ENCODE measurements around the gene CNGB1. TPM values are rescaled to one million over a fixed set of nuclear protein-coding genes. Genes with fewer than 3 reads are reported as not detected.

Gene CNGB1
- polyA plus RNA-seq, 1 of the 3 experiments (the other 2 are of a cell fraction) = 0.05 TPM

DNA sequence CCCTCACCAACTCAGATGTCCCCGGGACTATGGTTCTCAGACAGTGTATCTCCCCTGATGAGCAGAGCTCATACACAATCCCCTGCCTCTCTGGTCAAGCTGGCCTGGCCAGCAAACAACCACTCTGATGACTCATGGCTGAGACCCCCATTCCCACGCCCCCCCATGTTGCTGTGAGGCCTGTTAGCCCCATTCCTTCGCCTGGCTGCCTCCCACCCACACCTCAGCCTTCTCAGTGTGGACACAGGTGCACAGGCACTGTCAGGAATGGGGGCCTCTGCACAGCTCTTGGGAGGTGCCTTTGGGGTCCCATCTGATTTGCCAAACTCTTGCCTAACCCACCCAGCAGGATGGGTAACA, 80.2 kb downstream of the CNGB1 start:
- 60% methylated on average over 3 of the region's 3 CpGs for WGBS (ENCODE audit: low lambda C conversion rate)
- ChIA-PET CTCF (interaction anchor here (0.7 to 7.1 kb wide), 8 partner anchors 9 to 314 kb away, joined by 3 to 51 read pairs (median 4); partner anchors contain the start of genes USB1 and ZNF319), POLR2A (no interaction called here)
- Histone ChIP-seq H4K20me1 (ENCODE audit: insufficient read depth) (no peaks in the 10 kb centered on the region), H3F3A (replicated peaks; ENCODE audit: insufficient read depth) (no peaks in the 10 kb centered on the region), H3K9ac (no peak overlapping the region), H3K9me2 (no peaks in the 10 kb centered on the region), H3K4me3 (ENCODE audit: low read depth in 2 of 2, low read length in 1 of 2) (no peak overlapping the region), H2AFZ (ENCODE audit: low read depth) (no peak overlapping the region), H3K79me2 (ENCODE audit: insufficient read depth) (no peaks in the 10 kb centered on the region), H3K4me1 (ENCODE audit: control insufficient read depth in 1 of 2, insufficient read depth in 2 of 2, low read depth in 1 of 2, low read length in 1 of 2) (peaks cover 8 to 10% of the 10 kb centered on the region in 2 experiments; a peak in 2 of 4 replicates), H3K27me3 (ENCODE audit: insufficient read depth) (peaks cover 5% of the 10 kb centered on the region; the same call in 1 of the 2 replicates), H3K9me3 (no peaks in the 10 kb centered on the region), H3K36me3 (replicated peaks in 1 of 2; ENCODE audit: control insufficient read depth in 1 of 2, insufficient read depth in 2 of 2, low read length in 1 of 2) (no peaks in the 10 kb centered on the region), H3K27ac (ENCODE audit: low read depth in 2 of 2, low read length in 1 of 2) (no peak overlapping the region), H3K4me2 (no peak overlapping the region)
- DNase-seq = no peak
- TF ChIP-seq, protein P1, sequence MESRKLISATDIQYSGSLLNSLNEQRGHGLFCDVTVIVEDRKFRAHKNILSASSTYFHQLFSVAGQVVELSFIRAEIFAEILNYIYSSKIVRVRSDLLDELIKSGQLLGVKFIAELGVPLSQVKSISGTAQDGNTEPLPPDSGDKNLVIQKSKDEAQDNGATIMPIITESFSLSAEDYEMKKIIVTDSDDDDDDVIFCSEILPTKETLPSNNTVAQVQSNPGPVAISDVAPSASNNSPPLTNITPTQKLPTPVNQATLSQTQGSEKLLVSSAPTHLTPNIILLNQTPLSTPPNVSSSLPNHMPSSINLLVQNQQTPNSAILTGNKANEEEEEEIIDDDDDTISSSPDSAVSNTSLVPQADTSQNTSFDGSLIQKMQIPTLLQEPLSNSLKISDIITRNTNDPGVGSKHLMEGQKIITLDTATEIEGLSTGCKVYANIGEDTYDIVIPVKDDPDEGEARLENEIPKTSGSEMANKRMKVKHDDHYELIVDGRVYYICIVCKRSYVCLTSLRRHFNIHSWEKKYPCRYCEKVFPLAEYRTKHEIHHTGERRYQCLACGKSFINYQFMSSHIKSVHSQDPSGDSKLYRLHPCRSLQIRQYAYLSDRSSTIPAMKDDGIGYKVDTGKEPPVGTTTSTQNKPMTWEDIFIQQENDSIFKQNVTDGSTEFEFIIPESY (IDR thresholded peaks at IDR 0.05; ENCODE audit: borderline replicate concordance, low read depth) = no peak
- TF ChIP-seq, protein P2, sequence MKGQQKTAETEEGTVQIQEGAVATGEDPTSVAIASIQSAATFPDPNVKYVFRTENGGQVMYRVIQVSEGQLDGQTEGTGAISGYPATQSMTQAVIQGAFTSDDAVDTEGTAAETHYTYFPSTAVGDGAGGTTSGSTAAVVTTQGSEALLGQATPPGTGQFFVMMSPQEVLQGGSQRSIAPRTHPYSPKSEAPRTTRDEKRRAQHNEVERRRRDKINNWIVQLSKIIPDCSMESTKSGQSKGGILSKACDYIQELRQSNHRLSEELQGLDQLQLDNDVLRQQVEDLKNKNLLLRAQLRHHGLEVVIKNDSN (IDR thresholded peaks at IDR 0.05; ENCODE audit: borderline replicate concordance, low read depth) = no peak
- TF ChIP-seq, protein P3, sequence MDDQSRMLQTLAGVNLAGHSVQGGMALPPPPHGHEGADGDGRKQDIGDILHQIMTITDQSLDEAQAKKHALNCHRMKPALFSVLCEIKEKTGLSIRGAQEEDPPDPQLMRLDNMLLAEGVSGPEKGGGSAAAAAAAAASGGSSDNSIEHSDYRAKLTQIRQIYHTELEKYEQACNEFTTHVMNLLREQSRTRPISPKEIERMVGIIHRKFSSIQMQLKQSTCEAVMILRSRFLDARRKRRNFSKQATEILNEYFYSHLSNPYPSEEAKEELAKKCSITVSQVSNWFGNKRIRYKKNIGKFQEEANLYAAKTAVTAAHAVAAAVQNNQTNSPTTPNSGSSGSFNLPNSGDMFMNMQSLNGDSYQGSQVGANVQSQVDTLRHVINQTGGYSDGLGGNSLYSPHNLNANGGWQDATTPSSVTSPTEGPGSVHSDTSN (IDR thresholded peaks at IDR 0.05) = no peak
- TF ChIP-seq SMC3 (IDR thresholded peaks at IDR 0.05; ENCODE audit: low read depth, low read length) (no peak), NFIC (IDR thresholded peaks at IDR 0.05; ENCODE audit: borderline replicate concordance) (no peak), FOSL2 (IDR thresholded peaks at IDR 0.05; ENCODE audit: borderline replicate concordance, low read depth) (no peak), FOXJ3 (CRISPR knock-in tag; IDR thresholded peaks at IDR 0.05) (no peak), FOXM1 (IDR thresholded peaks at IDR 0.05; ENCODE audit: low read depth) (no peak)
- TF ChIP-seq, protein P4, sequence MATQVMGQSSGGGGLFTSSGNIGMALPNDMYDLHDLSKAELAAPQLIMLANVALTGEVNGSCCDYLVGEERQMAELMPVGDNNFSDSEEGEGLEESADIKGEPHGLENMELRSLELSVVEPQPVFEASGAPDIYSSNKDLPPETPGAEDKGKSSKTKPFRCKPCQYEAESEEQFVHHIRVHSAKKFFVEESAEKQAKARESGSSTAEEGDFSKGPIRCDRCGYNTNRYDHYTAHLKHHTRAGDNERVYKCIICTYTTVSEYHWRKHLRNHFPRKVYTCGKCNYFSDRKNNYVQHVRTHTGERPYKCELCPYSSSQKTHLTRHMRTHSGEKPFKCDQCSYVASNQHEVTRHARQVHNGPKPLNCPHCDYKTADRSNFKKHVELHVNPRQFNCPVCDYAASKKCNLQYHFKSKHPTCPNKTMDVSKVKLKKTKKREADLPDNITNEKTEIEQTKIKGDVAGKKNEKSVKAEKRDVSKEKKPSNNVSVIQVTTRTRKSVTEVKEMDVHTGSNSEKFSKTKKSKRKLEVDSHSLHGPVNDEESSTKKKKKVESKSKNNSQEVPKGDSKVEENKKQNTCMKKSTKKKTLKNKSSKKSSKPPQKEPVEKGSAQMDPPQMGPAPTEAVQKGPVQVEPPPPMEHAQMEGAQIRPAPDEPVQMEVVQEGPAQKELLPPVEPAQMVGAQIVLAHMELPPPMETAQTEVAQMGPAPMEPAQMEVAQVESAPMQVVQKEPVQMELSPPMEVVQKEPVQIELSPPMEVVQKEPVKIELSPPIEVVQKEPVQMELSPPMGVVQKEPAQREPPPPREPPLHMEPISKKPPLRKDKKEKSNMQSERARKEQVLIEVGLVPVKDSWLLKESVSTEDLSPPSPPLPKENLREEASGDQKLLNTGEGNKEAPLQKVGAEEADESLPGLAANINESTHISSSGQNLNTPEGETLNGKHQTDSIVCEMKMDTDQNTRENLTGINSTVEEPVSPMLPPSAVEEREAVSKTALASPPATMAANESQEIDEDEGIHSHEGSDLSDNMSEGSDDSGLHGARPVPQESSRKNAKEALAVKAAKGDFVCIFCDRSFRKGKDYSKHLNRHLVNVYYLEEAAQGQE (IDR thresholded peaks at IDR 0.05; ENCODE audit: low read depth, low read length) = no peak

Measured in SK-N-SH (cell line).